Right lobe of liver (tissue), 6 donors: ENCODE measurements around the gene CLEC1A. TPM values are rescaled to one million over a fixed set of nuclear protein-coding genes. Genes with fewer than 3 reads are reported as not detected.

Source experiments
- ATAC-seq, 4 donors: fragments of 200-7000 bp; cut with Tn5 transposase; one replicate each; pipeline ENCODE4 v1.9.1; 2020; ENCODE audit warnings: mild to moderate bottlenecking in 4 of 4, moderate library complexity in 4 of 4
- DNase-seq, 3 donors: peaks; one replicate each; pipeline ENCODE4 v3.0.0-alpha.2; 2020
- H3K27ac ChIP-seq, 3 donors: fragments of 200-600 bp; one replicate each; pipeline ENCODE4 v1.8.0; 2022
- H3K27me3 ChIP-seq, 2 donors: fragments of 200-600 bp; one replicate each; pipeline ENCODE4 v1.8.0; 2022
- H3K36me3 ChIP-seq, 4 donors: fragments of 200-600 bp; sonication (generic) in 1 of 4; one replicate each; pipeline versions ENCODE4 v1.5.1 to v1.8.0; 2017 to 2022; ENCODE audit warnings: control low read depth in 1 of 4
- H3K4me1 ChIP-seq, 4 donors: fragments of 200-600 bp; sonication (generic) in 1 of 4; one replicate each; pipeline versions ENCODE4 v1.5.1 to v1.8.0; 2017 to 2022; ENCODE audit warnings: control low read depth in 1 of 4
- H3K4me3 ChIP-seq, 3 donors: fragments of 200-600 bp; one replicate each; pipeline ENCODE4 v1.8.0; 2022
- H3K9me3 ChIP-seq, 4 donors: fragments of 200-600 bp; sonication (generic) in 1 of 4; one replicate each; pipeline versions ENCODE4 v1.5.1 to v1.8.0; 2017 to 2022; ENCODE audit warnings: control low read depth in 1 of 4
- CTCF ChIP-seq, 4 donors: fragments of 200-600 bp in 3 of 4; fragments of 450-650 bp in 1 of 4; IDR thresholded peaks; one replicate each; pipeline versions ENCODE4 v1.5.1 to v1.8.0; 2016 to 2022; ENCODE audit warnings: antibody characterized with exemption in 4 of 4, mild to moderate bottlenecking in 2 of 4
- POLR2A ChIP-seq: fragments of 450-650 bp; IDR thresholded peaks from one replicate; pipeline ENCODE4 v1.6.1; 2017; ENCODE audit warnings: antibody characterized with exemption, mild to moderate bottlenecking
- WGBS: methylation state at CpG from one replicate; pipeline ENCODE4 v1.1.6; 2018; ENCODE audit warnings: low coverage, low lambda C conversion rate; ENCODE audit not compliant: insufficient coverage; ENCODE audit errors: missing lambda C conversion rate; 5-methylcytosine and 5-hydroxymethylcytosine counted together
- intact Hi-C, 2 donors: fragments of 100-400 bp; cut with DNase I; formaldehyde crosslinking; loops; one replicate each; pipeline versions ENCODE4 v1.11.2 to v1.14.1; 2022
- total RNA-seq, 6 experiments: library from RNA; depleted of rRNA in 2 of 6; stranded (reverse); fragments of >200 nt in 2 of 6; fragmentation: NEBNext Ultra II Directional in 3 of 6; extraction: Animal tissue kit (Norgen Biotek cat#: 25700) in 3 of 6; gene quantifications; one replicate each; pipeline versions ENCODE4 v1.1.0 to v1.2.4, GENCODE V29; 2016 to 2023
- donor health status: DM: no; HTN: yes; CAD: no.
- donor health status: DM: no; HTN: no; CAD: no.
- donor health status: DM: no; HTN: no; CAD: no.
- donor health status: DM: no; HTN: yes; CAD: no.
- donor health status: DM: no; HTN: yes; CAD: no.

The CLEC1A gene
- total RNA-seq, 6 experiments from 2014 or later: 0.49 to 2.5 (median 0.71) TPM

GRCh38 chr12:10101042-10101579, 2.3 kb upstream of the CLEC1A start:
- no peak overlapping the region for H3K27ac ChIP-seq

GRCh38 chr12:10097521-10097920, 1.3 kb downstream of the CLEC1A start:
- WGBS: 52% methylated on average over 3 of the region's 3 CpGs

More at GRCh38 chr12:10101042-10101579, 2.3 kb upstream of the CLEC1A start:
- ATAC-seq (peak in 3 of 4 donors; percentile 72 to 82 (median 76)), DNase-seq (peak in 2 of 3 donors; percentile 58 to 59)
- WGBS: 17% methylated on average over 3 of the region's 5 CpGs
- intact Hi-C loops: no loop called here
- TF ChIP-seq POLR2A: no peak
- no peak for TF ChIP-seq CTCF (IDR thresholded peaks at IDR 0.05)
- no peaks in the 10 kb centered on the region for H3K9me3 ChIP-seq
- peaks cover 0 to 12% (median 0%) of the 10 kb centered on the region in 4 donors for H3K4me1 ChIP-seq
- no peaks in the 10 kb centered on the region for H3K36me3 ChIP-seq
- H3K27me3 ChIP-seq: no peaks in the 10 kb centered on the region
- H3K4me3 ChIP-seq: no peak overlapping the region

GRCh38 chr12:10095971-10096370, 2.8 kb downstream of the CLEC1A start:
- TF ChIP-seq POLR2A: no peak
- TF ChIP-seq CTCF (IDR thresholded peaks at IDR 0.05): no peak
- Histone ChIP-seq H3K27me3 (no peaks in the 10 kb centered on the region), H3K9me3 (no peaks in the 10 kb centered on the region), H3K4me3 (no peak overlapping the region), H3K4me1 (peaks cover 0 to 4% (median 0%) of the 10 kb centered on the region in 4 donors), H3K27ac (no peak overlapping the region), H3K36me3 (no peaks in the 10 kb centered on the region)
- no peak for DNase-seq
- WGBS: 81% methylated on average over 3 of the region's 3 CpGs
- ATAC-seq: no peak
- intact Hi-C loops: no loop called here

More at GRCh38 chr12:10097521-10097920, 1.3 kb downstream of the CLEC1A start:
- Histone ChIP-seq H3K9me3 (no peaks in the 10 kb centered on the region), H3K27me3 (no peaks in the 10 kb centered on the region), H3K4me1 (peaks cover 0 to 12% (median 0%) of the 10 kb centered on the region in 4 donors), H3K36me3 (no peaks in the 10 kb centered on the region), H3K4me3 (no peak overlapping the region), H3K27ac (peak overlapping the region in 2 of 3 donors; percentile 4 to 33)
- ATAC-seq (peak in 2 of 4 donors; percentile 6 to 40), DNase-seq (no peak)
- TF ChIP-seq POLR2A (no peak), CTCF (IDR thresholded peaks at IDR 0.05) (no peak)
- intact Hi-C loops: no loop called here

- TF ChIP-seq CTCF (IDR thresholded peaks at IDR 0.05) (no peak), POLR2A (no peak)
- H3K27me3 ChIP-seq: no peaks in the 10 kb centered on the region
- H3K4me3 ChIP-seq: no peak overlapping the region
- no peaks in the 10 kb centered on the region for H3K9me3 ChIP-seq
- H3K27ac ChIP-seq: no peak overlapping the region
- no peaks in the 10 kb centered on the region for H3K4me1 ChIP-seq
- WGBS: 45% methylated on average over 4 of the region's 4 CpGs
- intact Hi-C loops: no loop called here
- H3K36me3 ChIP-seq: no peaks in the 10 kb centered on the region
- DNase-seq: no peak
- ATAC-seq: peak in 3 of 4 donors; percentile 45 to 64 (median 50)
Measured at GRCh38 chr12:10094646-10095395, 4.0 kb downstream of the CLEC1A start.
